ENCODE measurements around the gene NCAPD2. TPM values are rescaled to one million over a fixed set of nuclear protein-coding genes. Genes with fewer than 3 reads are reported as not detected.

NCAPD2 gene
- total RNA-seq, 2 donors from 2014 or later: 35.9 to 94.1 TPM

GRCh38 chr12:6574576-6575295, 80.8 kb downstream of the NCAPD2 start:
- intact Hi-C loops (cut with DNase I): loop anchor here (5.0 kb wide), 1 partner anchor 33 kb away; the partner anchor contains the start of gene CHD4
- Histone ChIP-seq H3K36me3 (peaks cover 37% of the 10 kb centered on the region), H3K9ac (ENCODE audit: low read depth in 2 of 2, low read length in 2 of 2) (no peak overlapping the region), H3K9me3 (no peaks in the 10 kb centered on the region), H3K4me1 (no peaks in the 10 kb centered on the region), H3K4me3 (no peak overlapping the region), H3K27ac (no peak overlapping the region), H3K27me3 (no peaks in the 10 kb centered on the region)
- TF ChIP-seq CTCF (IDR thresholded peaks at IDR 0.05): no peak
- DNase-seq: no peak

- no peak for DNase-seq
- Histone ChIP-seq H3K9me3 (no peaks in the 10 kb centered on the region), H3K27ac (no peak overlapping the region), H3K36me3 (peaks cover 37% of the 10 kb centered on the region), H3K4me3 (no peak overlapping the region), H3K4me1 (no peaks in the 10 kb centered on the region), H3K9ac (ENCODE audit: low read depth in 2 of 2, low read length in 2 of 2) (no peak overlapping the region), H3K27me3 (no peaks in the 10 kb centered on the region)
- TF ChIP-seq CTCF (IDR thresholded peaks at IDR 0.05): no peak
- intact Hi-C loops (cut with DNase I): no loop called here
Measured at GRCh38 chr12:6575648-6576047, 81.7 kb downstream of the NCAPD2 start.

Other genes with a start within 250 kb of the NCAPD2 start
- gene PLEKHG6, start 183.4 kb upstream of the NCAPD2 start, total RNA-seq: 100 to 1,000 TPM; 107 to 123 TPM
- gene TNFRSF1A, start 152.0 kb upstream of the NCAPD2 start, total RNA-seq: 100 to 1,000 TPM; 116 to 164 TPM
- gene SCNN1A, start 118.5 kb upstream of the NCAPD2 start, total RNA-seq: 100 to 1,000 TPM; 158 to 188 TPM
- 100 to 1,000 TPM in 1 of 2 donors, 10 to 100 TPM in 1; 84.8 to 129 TPM for gene LTBR, start 109.9 kb upstream of the NCAPD2 start, total RNA-seq
- 1 to 10 TPM; 1.9 to 2.4 TPM for gene CD27, start 49.1 kb upstream of the NCAPD2 start, total RNA-seq
- 10 to 100 TPM; 44.9 to 57.8 TPM for gene TAPBPL, start 42.1 kb upstream of the NCAPD2 start, total RNA-seq
- 1 to 10 TPM; 3.9 to 4.1 TPM for gene VAMP1, start 23.4 kb upstream of the NCAPD2 start, total RNA-seq
- 100 to 1,000 TPM; 132 to 220 TPM for gene MRPL51, start 840 bp upstream of the NCAPD2 start, total RNA-seq
- 1,000 to 10,000 TPM; 3,442 to 3,768 TPM for gene GAPDH, start 40.4 kb downstream of the NCAPD2 start, total RNA-seq
- gene IFFO1, start 61.9 kb downstream of the NCAPD2 start, total RNA-seq: 1 to 10 TPM; 2.5 to 4.1 TPM
- gene NOP2, start 74.2 kb downstream of the NCAPD2 start, total RNA-seq: 10 to 100 TPM; 19.1 to 39.6 TPM
- gene CHD4, start 113.3 kb downstream of the NCAPD2 start, total RNA-seq: 100 to 1,000 TPM; 153 to 199 TPM
- gene LPAR5, start 141.9 kb downstream of the NCAPD2 start, total RNA-seq: 10 to 100 TPM; 27.0 to 32.7 TPM
- gene ACRBP, start 153.3 kb downstream of the NCAPD2 start, total RNA-seq: 1 to 10 TPM; 1.6 to 1.9 TPM
- gene ING4, start 169.0 kb downstream of the NCAPD2 start, total RNA-seq: 10 to 100 TPM; 20.0 to 33.8 TPM
- 10 to 100 TPM; 50.0 to 53.6 TPM for gene ZNF384, start 195.3 kb downstream of the NCAPD2 start, total RNA-seq
- gene PIANP, start 206.7 kb downstream of the NCAPD2 start, total RNA-seq: 1 to 10 TPM in 1 of 2 donors, under 1 TPM in 1; 0.44 to 1.2 TPM
- 10 to 100 TPM; 33.3 to 47.6 TPM for gene COPS7A, start 229.9 kb downstream of the NCAPD2 start, total RNA-seq